HL-60 (cell line): ENCODE results near the gene C1orf21.

Experiments used
- DNase-seq, 2 experiments: peaks; one replicate each; pipeline ENCODE4 v3.0.0-alpha.2; 2010 to 2020; ENCODE audit warnings: low read depth in 1 of 2, low spot score in 1 of 2
- H3K27ac ChIP-seq: fragments of 250-450 bp; sonication (Bioruptor Pico); replicated peaks from 2 replicates; pipeline ENCODE4 v1.5.1; 2020; ENCODE audit warnings: mild to moderate bottlenecking, moderate library complexity
- H3K27me3 ChIP-seq: fragments of 250-450 bp; sonication (Bioruptor Pico); 2 replicates; pipeline ENCODE4 v1.5.1; 2021; ENCODE audit warnings: mild to moderate bottlenecking, moderate library complexity; ENCODE audit not compliant: insufficient read depth, poor library complexity, severe bottlenecking
- H3K4me3 ChIP-seq: replicated peaks from 2 replicates; pipeline ENCODE4 v1.5.1; 2011; ENCODE audit warnings: mild to moderate bottlenecking, control low read depth, low read length; ENCODE audit not compliant: insufficient read depth
- CTCF ChIP-seq: IDR thresholded peaks from one replicate; pipeline ENCODE4 v1.5.1; 2011; ENCODE audit warnings: low read length, control low read depth, inconsistent platforms; ENCODE audit not compliant: insufficient read depth
- GABPA ChIP-seq: IDR thresholded peaks from 2 replicates; pipeline ENCODE4 v1.6.1; 2012; ENCODE audit warnings: low read depth
- POLR2AphosphoS5 ChIP-seq: IDR thresholded peaks from 2 replicates; pipeline ENCODE4 v1.6.1; 2012; ENCODE audit warnings: low read depth
- REST ChIP-seq: IDR thresholded peaks from 2 replicates; pipeline ENCODE4 v1.6.1; 2012; ENCODE audit warnings: low read depth; ENCODE audit not compliant: insufficient replicate concordance
- SPI1 ChIP-seq: IDR thresholded peaks from 2 replicates; pipeline ENCODE4 v1.6.1; 2012; ENCODE audit warnings: low read depth, mild to moderate bottlenecking, borderline replicate concordance

The C1orf21 gene

GRCh38 chr1:184655185-184655584 is 268.4 kb downstream of the C1orf21 start:
- DNase-seq: no peak
- H3K27ac ChIP-seq: no peak overlapping the region
- no peaks in the 10 kb centered on the region for H3K27me3 ChIP-seq
- H3K4me3 ChIP-seq: no peak overlapping the region
- TF ChIP-seq SPI1 (no peak), CTCF (no peak), GABPA (no peak), POLR2AphosphoS5 (no peak), REST (no peak)

GRCh38 chr1:184656221-184656620 is 269.4 kb downstream of the C1orf21 start:
- DNase-seq: no peak
- H3K27ac ChIP-seq: no peak overlapping the region
- TF ChIP-seq SPI1 (no peak), POLR2AphosphoS5 (no peak)
- H3K27me3 ChIP-seq: no peaks in the 10 kb centered on the region
- H3K4me3 ChIP-seq: no peak overlapping the region

GRCh38 chr1:184658055-184658454 is 271.2 kb downstream of the C1orf21 start:
- no peak for DNase-seq
- Histone ChIP-seq H3K27me3 (no peaks in the 10 kb centered on the region), H3K4me3 (no peak overlapping the region), H3K27ac (no peak overlapping the region)
- TF ChIP-seq SPI1 (no peak), POLR2AphosphoS5 (no peak), CTCF (no peak), GABPA (no peak), REST (no peak)

- no peak overlapping the region for H3K4me3 ChIP-seq
- no peak for TF ChIP-seq POLR2AphosphoS5
- TF ChIP-seq GABPA: no peak
- no peak for TF ChIP-seq REST
- TF ChIP-seq SPI1: no peak
- no peak for TF ChIP-seq CTCF
These were observed 273.8 kb downstream of the C1orf21 start for GRCh38 chr1:184660462-184661191.

More at GRCh38 chr1:184660462-184661191, 273.8 kb downstream of the C1orf21 start:
- H3K27me3 ChIP-seq: no peaks in the 10 kb centered on the region
- no peak for DNase-seq
- no peak overlapping the region for H3K27ac ChIP-seq
